HepG2 (cell line): ENCODE data around the gene HSDL1. TPM values are rescaled to one million over a fixed set of nuclear protein-coding genes. Genes with fewer than 3 reads are reported as not detected.

Experiments used
- CCAR2 ChIP-seq: fragments of 200-400 bp; formaldehyde crosslinking; optimal IDR thresholded peaks from 2 replicates; pipeline ENCODE3; 2018; ENCODE audit warnings: low read depth, mild to moderate bottlenecking, low read length, moderate library complexity
- ETS1 ChIP-seq: sonication (generic); formaldehyde crosslinking; IDR thresholded peaks from 2 replicates; pipeline ENCODE4 v1.4.0; 2020; ENCODE audit warnings: missing genetic modification reagents
- FOXC1 ChIP-seq: sonication (generic); formaldehyde crosslinking; IDR thresholded peaks from 2 replicates; pipeline ENCODE4 v1.8.0; 2022; ENCODE audit warnings: mild to moderate bottlenecking, missing genetic modification reagents, borderline replicate concordance
- FOXP1 ChIP-seq, 2 experiments: fragments of 450-650 bp in 1 of 2; IDR thresholded peaks; 2 replicates each; pipeline ENCODE4 v1.6.1; 2017 to 2018; ENCODE audit warnings: antibody characterized with exemption in 1 of 2
- HDAC2 ChIP-seq: sonication (generic); formaldehyde crosslinking; IDR thresholded peaks from 2 replicates; pipeline ENCODE4 v1.4.0; 2020; ENCODE audit warnings: missing genetic modification reagents
- HMG20A ChIP-seq: IDR thresholded peaks from 2 replicates; pipeline ENCODE4 v1.6.1; 2016; ENCODE audit warnings: borderline replicate concordance
- MIER2 ChIP-seq: IDR thresholded peaks from 2 replicates; pipeline ENCODE4 v1.6.1; 2016; ENCODE audit warnings: missing biosample characterization, missing genetic modification reagents
- MXD1 ChIP-seq: sonication (generic); formaldehyde crosslinking; IDR thresholded peaks from 2 replicates; pipeline ENCODE4 v1.4.0; 2020; ENCODE audit warnings: mild to moderate bottlenecking, missing genetic modification reagents
- NBN ChIP-seq: fragments of 450-650 bp; conservative IDR thresholded peaks from 2 replicates; pipeline ENCODE4 v1.6.1; 2017
- PBX2 ChIP-seq: IDR thresholded peaks from 2 replicates; pipeline ENCODE4 v1.6.1; 2016; ENCODE audit warnings: control low read depth
- RNF219 ChIP-seq: sonication (generic); formaldehyde crosslinking; IDR thresholded peaks from 2 replicates; pipeline ENCODE4 v1.5.0; 2020; ENCODE audit warnings: mild to moderate bottlenecking, missing genetic modification reagents
- SATB2 ChIP-seq: sonication (generic); formaldehyde crosslinking; IDR thresholded peaks from 2 replicates; pipeline ENCODE4 v1.5.0; 2020; ENCODE audit warnings: missing genetic modification reagents
- SP4 ChIP-seq: sonication (generic); formaldehyde crosslinking; IDR thresholded peaks from 2 replicates; pipeline ENCODE4 v1.8.1; 2023; ENCODE audit warnings: mild to moderate bottlenecking, missing genetic modification reagents
- TBP ChIP-seq: sonication (generic); formaldehyde crosslinking; IDR thresholded peaks from 2 replicates; pipeline ENCODE4 v1.5.0; 2020; ENCODE audit warnings: missing genetic modification reagents
- TEAD2 ChIP-seq: sonication (generic); formaldehyde crosslinking; IDR thresholded peaks from 2 replicates; pipeline ENCODE4 v1.9.0; 2021; ENCODE audit warnings: missing genetic modification reagents
- ZBTB8A ChIP-seq: sonication (generic); formaldehyde crosslinking; IDR thresholded peaks from 2 replicates; pipeline ENCODE4 v1.4.0; 2020; ENCODE audit warnings: mild to moderate bottlenecking, low read depth, missing genetic modification reagents, borderline replicate concordance
- ZFP90 ChIP-seq: sonication (generic); formaldehyde crosslinking; IDR thresholded peaks from 2 replicates; pipeline ENCODE4 v1.8.0; 2022; ENCODE audit warnings: missing genetic modification reagents, mild to moderate bottlenecking, inconsistent platforms, borderline replicate concordance
- ZNF121 ChIP-seq: sonication (generic); formaldehyde crosslinking; IDR thresholded peaks from 2 replicates; pipeline ENCODE4 v1.5.0; 2020; ENCODE audit warnings: mild to moderate bottlenecking, missing genetic modification reagents
- ZNF224 ChIP-seq: sonication (generic); formaldehyde crosslinking; IDR thresholded peaks from 2 replicates; pipeline ENCODE4 v1.5.0; 2020; ENCODE audit warnings: mild to moderate bottlenecking, missing genetic modification reagents
- ZNF333 ChIP-seq: sonication (generic); formaldehyde crosslinking; IDR thresholded peaks from 2 replicates; pipeline ENCODE4 v1.4.0; 2020; ENCODE audit warnings: mild to moderate bottlenecking, missing genetic modification reagents, borderline replicate concordance
- ZNF446 ChIP-seq: sonication (generic); formaldehyde crosslinking; IDR thresholded peaks from 2 replicates; pipeline ENCODE4 v1.5.0; 2020; ENCODE audit warnings: mild to moderate bottlenecking, missing genetic modification reagents
- ZNF605 ChIP-seq: sonication (generic); formaldehyde crosslinking; IDR thresholded peaks from 2 replicates; pipeline ENCODE4 v1.8.0; 2022; ENCODE audit warnings: mild to moderate bottlenecking, missing genetic modification reagents
- ZNF670 ChIP-seq: sonication (generic); formaldehyde crosslinking; IDR thresholded peaks from 2 replicates; pipeline ENCODE4 v1.8.0; 2022; ENCODE audit warnings: mild to moderate bottlenecking, missing genetic modification reagents, borderline replicate concordance
- ZNF672 ChIP-seq: sonication (generic); formaldehyde crosslinking; IDR thresholded peaks from 2 replicates; pipeline ENCODE4 v1.8.1; 2022; ENCODE audit warnings: missing genetic modification reagents
- ZNF746 ChIP-seq: sonication (generic); formaldehyde crosslinking; IDR thresholded peaks from 2 replicates; pipeline ENCODE4 v1.8.0; 2022; ENCODE audit warnings: mild to moderate bottlenecking, missing genetic modification reagents
- ZNF83 ChIP-seq: sonication (generic); formaldehyde crosslinking; IDR thresholded peaks from 2 replicates; pipeline ENCODE4 v1.4.0; 2020; ENCODE audit warnings: missing genetic modification reagents, mild to moderate bottlenecking, borderline replicate concordance
- ZSCAN29 ChIP-seq: sonication (generic); formaldehyde crosslinking; conservative IDR thresholded peaks from 2 replicates; pipeline ENCODE4 v1.4.0; 2020; ENCODE audit warnings: mild to moderate bottlenecking, missing genetic modification reagents
- polyA plus RNA-seq, 8 experiments: library from polyadenylated mRNA; depleted of rRNA in 3 of 8; stranded (reverse) in 7 of 8; unstranded in 1 of 8; fragments of >200 nt; fragmentation: Illumina TruSeq in 4 of 8; extraction: Trizol in 4 of 8; gene quantifications; 2 replicates each; pipeline versions ENCODE4 v1.2.1 to v1.2.3, GENCODE V29; 2011 to 2016; ENCODE audit warnings: low read depth in 4 of 8, missing spikeins in 1 of 8, mixed read lengths in 1 of 8; ENCODE audit not compliant: insufficient read depth in 1 of 8
- total RNA-seq, 5 experiments: library from RNA; depleted of rRNA; stranded (reverse); fragments of >200 nt; fragmentation: Illumina TruSeq; extraction: Trizol; gene quantifications; 2 replicates each; pipeline ENCODE4 v1.2.3, GENCODE V29; 2016; ENCODE audit warnings: low read depth in 1 of 5
- TF ChIP-seq, protein P1 (sequence below): sonication (generic); formaldehyde crosslinking; IDR thresholded peaks from 2 replicates; pipeline ENCODE4 v1.4.0; 2020; ENCODE audit warnings: mild to moderate bottlenecking, missing genetic modification reagents

The HSDL1 gene
- total and polyA plus RNA-seq, 2 of the 13 experiments (the other 11 are each of a cell fraction or from before 2014, with no cell fraction given), result 49.2 to 49.7 TPM

- TF ChIP-seq PBX2, result no peak
- TF ChIP-seq MXD1 (CRISPR knock-in tag), result no peak
- TF ChIP-seq ZNF224 (CRISPR knock-in tag), result no peak
- TF ChIP-seq ZNF746 (CRISPR knock-in tag), result no peak
- no peak for TF ChIP-seq RNF219 (CRISPR knock-in tag)
- no peak for TF ChIP-seq ZNF670 (CRISPR knock-in tag)
- TF ChIP-seq ZBTB8A, result no peak
- no peak for TF ChIP-seq ZNF446
- no peak for TF ChIP-seq CCAR2
- no peak for TF ChIP-seq NBN
- no peak for TF ChIP-seq ZSCAN29
- no peak for TF ChIP-seq TEAD2
- TF ChIP-seq ZNF333 (CRISPR knock-in tag), result no peak
- no peak for TF ChIP-seq TBP
- TF ChIP-seq MIER2 (CRISPR knock-in tag), result 0 out of 2 replicates have a peak, but pooled peaks have one; percentile 47
- TF ChIP-seq FOXC1 (CRISPR knock-in tag), result no peak
- TF ChIP-seq HDAC2 (CRISPR knock-in tag), result peak; percentile 97
- peak; percentile 100 for TF ChIP-seq ZNF121 (CRISPR knock-in tag)
- TF ChIP-seq SP4, result no peak
- TF ChIP-seq FOXP1 (IDR thresholded peaks at IDR 0.05), result peak; percentile 43; the same call in 1 of the 2 replicates
- TF ChIP-seq FOXP1 (CRISPR knock-in tag; IDR thresholded peaks at IDR 0.05), result peak; percentile 86
- TF ChIP-seq ETS1, result 0 out of 2 replicates have a peak, but pooled peaks have one; percentile 37
- TF ChIP-seq ZNF605 (CRISPR knock-in tag), result no peak
- TF ChIP-seq, protein P1, sequence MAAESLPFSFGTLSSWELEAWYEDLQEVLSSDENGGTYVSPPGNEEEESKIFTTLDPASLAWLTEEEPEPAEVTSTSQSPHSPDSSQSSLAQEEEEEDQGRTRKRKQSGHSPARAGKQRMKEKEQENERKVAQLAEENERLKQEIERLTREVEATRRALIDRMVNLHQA (CRISPR knock-in tag), result no peak
- no peak for TF ChIP-seq ZNF672 (CRISPR knock-in tag)
- peak; percentile 95 for TF ChIP-seq HMG20A (CRISPR knock-in tag)
- no peak for TF ChIP-seq ZNF83 (CRISPR knock-in tag)
- TF ChIP-seq ZFP90 (CRISPR knock-in tag), result no peak
- no peak for TF ChIP-seq SATB2
Observed at GRCh38 chr16:84096447-84097005, 48.5 kb downstream of the HSDL1 start (continued).
